ENCODE results near the gene ATG9B. TPM values are rescaled to one million over a fixed set of nuclear protein-coding genes. Genes with fewer than 3 reads are reported as not detected.
A peak's percentile ranks its signal among the peaks of the same experiment; 100 is the strongest.

The ATG9B gene
- polyA plus RNA-seq, 10 donors: 0.45 to 2.0 (median 1.1) TPM

DNA sequence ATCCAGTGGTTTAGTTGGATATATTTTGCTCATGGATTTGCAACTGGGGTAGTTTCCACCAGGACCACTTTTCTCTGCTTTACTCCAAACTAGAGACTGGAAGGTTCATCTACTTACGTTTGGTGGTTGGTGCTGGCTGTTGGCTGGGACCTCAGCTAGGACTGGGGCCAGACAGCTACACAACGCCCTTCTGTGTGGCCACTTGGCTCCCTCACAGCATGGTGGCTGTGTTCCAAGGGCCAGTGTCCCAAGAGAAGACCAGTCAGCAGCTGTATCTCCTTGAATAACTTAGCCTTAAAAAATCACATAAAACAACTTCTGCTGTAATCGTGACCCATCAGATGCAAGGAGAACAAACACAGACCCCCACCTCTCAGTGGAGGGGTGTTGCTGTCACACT, 41.9 kb downstream of the ATG9B start:
- no peak for DNase-seq

- no peak for DNase-seq
These were observed 42.6 kb downstream of the ATG9B start for GRCh38 chr7:150981644-150982043.

GRCh38 chr7:150980663-150981062, 43.6 kb downstream of the ATG9B start:
- DNase-seq: peak in 1 of 3 donors; percentile 56

GRCh38 chr7:150979713-150980390, 44.4 kb downstream of the ATG9B start:
- DNase-seq: no peak

- DNase-seq: peak in 2 of 3 donors; percentile 68 to 85
These were observed 46.0 kb downstream of the ATG9B start, which contains the start of gene KCNH2 for GRCh38 chr7:150978126-150978789. TSS of gene KCNH2 (minus strand) at chr7:150978321. CDS start at chr7:150977913, 408 bp downstream.

DNA sequence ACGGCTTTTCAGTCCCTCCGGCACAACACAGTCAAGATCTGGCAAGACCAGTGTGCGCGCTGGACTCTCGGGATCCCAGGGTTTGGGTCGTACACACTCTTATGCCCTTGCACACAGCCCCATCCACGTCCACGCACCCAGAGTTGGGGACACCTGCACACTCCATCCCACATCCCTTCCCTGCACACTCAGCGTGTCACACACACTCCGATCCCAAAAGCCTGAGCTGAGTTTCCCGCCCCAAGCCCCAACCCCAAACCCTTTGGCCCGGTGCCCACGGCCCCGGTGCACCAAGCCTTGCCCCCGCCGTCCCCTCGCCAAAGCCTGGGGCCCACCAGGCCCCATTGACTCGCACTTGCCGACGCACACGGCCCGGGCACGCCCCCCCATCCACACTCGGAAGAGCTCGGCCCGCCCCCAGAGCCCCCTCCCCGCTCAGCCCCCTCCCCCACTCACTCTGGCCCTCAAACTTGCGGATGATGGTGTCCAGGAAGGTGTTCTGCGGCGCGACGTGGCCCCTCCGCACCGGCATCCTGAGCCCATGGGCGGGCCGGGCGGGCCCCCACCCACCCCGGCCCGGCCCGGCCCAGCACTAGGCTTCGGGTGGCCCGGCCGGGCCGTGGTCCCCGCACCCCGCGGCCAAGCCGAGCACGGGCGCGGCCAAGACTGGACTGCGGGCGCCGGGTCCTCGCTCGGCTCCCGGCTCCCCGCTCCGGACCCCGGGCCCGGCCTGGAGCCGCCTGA, 46.7 kb downstream of the ATG9B start:
- DNase-seq: no peak

DNA sequence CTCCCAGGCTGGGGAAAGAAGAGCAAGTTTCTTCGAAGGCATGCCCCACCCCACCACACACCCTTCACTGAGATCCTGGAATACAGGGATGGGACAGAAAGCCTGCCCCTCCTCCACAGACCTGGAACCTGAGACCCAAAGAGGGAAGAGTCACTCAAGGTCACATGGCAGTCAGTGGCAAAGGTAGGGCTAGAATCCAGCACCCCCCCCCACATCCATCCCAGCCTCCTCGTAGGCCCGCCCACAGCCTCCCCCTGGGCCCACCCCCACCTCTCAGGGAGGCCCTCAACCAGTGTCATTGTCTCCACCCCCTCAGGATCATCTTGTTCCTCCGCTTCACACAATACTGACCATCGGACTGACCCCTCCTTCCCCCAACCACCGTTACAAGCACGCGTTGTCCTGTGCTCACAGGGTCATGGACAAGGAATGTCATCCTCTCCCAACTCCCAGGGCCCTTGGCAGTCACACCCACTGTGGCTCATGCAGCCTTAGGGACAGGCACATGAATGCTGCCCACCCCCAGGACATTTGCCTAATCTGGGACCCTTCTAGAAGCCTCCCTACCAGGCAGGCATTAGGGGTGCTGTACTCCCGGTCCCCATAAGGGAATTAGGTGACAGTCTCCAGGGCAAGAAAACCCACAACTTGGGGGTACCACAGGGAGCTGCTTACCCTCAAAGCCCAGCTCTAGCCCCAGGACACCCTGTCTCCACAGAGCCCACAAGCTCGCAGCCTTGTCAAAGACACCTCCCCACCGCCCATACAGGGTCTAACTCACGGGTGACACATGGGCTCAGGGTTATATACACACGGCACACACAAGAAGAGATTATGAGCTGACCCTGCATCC, 47.5 kb downstream of the ATG9B start:
- DNase-seq: no peak

GRCh38 chr7:150975536-150976319, 48.6 kb downstream of the ATG9B start:
- DNase-seq: no peak

DNA sequence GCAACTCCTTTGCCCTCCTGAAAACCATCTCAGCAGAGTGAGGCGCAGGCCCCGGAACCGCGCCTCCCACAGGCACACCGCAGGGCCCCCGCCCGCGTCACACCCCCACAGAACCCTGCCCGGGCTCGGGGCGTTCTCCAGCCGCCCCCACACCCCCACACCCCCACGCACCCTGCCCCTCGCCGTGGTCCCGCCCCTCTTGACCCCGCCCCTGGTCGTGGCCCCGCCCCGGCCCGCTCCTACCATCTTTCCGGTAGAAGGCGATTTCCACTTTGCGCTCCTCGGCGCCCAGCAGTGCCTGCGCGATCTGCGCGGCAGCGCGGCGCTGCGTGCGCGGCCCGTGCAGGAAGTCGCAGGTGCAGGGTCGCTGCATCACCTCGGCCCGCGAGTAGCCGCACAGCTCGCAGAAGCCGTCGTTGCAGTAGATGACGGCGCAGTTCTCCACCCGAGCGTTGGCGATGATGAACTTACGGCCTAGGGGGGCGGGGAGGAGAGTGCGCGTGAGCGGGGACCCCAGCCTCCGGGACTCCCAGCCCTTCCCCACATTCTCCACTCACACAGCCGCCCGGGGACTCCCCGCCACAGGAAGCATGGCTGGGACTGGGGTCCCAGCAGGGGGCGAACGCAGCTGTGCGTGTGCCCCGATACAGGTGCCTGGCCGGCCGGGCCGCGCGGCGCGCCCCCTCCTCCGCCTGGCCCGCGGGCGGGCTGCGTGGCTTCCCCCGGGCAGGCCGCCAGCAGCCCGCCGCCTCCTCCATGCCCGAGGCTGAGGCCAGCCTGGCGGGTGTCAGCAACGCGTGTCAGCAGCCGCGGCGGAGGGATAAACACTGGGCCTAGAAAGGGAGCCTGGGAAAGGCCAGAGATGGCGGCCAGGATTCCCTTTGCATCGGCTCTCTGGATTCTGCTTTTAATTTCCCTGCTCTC, 49.6 kb downstream of the ATG9B start:
- peak in 1 of 3 donors; percentile 52 for DNase-seq

DNA sequence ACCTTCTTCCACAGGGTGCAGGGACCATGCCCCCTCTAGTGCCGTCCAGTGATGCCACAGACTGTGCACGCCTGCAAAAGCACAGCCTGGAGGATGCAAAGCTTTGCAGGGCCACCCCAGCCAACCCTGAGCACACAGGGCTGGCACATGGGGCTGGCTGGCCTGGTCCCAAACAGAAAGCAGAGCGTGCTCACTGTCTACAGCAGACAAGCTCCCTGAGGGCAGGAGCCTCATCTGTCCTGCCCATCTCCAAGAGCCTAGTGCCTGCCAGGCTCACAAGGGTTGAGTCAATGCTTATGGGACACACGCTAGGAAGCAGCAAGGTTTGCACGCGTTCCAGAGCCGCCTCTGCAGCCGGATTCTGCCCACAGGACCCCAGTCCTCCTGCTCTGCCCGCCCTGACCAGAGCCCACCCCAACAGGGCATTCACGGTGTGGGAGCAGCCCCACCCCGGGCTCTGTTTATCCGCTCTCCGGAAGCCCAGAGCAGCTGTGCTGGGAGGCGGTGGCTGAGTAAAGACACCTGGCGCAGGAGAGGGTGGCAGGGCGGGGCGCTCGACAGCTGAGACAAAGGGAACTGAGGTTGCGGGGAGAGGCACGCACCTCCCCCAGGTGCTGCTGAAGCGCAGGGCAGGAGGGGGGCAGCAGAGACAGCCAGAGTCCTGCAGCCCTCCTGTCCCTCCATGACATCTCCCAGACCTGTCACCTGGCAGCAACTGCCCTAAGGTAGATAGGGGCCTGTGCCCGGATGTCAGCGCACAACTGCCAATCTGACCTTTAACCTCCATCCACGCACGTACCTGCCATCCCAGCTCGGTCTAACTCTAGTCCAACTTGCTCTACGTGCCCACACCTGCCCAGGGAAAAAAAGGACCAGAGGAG, 50.5 kb downstream of the ATG9B start:
- DNase-seq: no peak

GRCh38 chr7:150972741-150973140, 51.6 kb downstream of the ATG9B start:
- DNase-seq: no peak

DNA sequence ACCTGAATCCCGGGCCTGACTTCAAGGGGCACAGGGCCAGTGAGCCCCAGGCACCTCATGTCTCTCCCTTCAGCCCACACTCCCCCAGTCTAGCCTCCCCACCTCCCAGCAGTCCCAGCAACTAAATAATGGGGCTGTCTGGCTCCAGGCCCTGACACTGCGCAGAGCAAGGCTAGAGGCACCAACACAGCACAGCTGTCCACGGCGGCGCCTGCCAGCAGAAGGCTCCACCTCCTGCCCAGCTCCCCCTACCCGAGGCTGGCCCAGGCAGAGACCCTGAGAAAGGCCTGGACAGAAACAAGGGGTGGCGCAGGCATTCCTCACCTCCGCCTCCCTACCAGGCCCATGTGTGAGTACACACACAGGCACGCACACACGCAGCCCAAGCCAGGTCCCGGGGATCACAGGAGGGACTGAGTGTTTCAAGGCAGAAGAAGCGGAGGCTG, 52.2 kb downstream of the ATG9B start:
- peak in 1 of 3 donors; percentile 82 for DNase-seq

- DNase-seq: peak in 1 of 3 donors; percentile 87
These were observed 52.9 kb downstream of the ATG9B start for GRCh38 chr7:150971242-150972022.

DNA sequence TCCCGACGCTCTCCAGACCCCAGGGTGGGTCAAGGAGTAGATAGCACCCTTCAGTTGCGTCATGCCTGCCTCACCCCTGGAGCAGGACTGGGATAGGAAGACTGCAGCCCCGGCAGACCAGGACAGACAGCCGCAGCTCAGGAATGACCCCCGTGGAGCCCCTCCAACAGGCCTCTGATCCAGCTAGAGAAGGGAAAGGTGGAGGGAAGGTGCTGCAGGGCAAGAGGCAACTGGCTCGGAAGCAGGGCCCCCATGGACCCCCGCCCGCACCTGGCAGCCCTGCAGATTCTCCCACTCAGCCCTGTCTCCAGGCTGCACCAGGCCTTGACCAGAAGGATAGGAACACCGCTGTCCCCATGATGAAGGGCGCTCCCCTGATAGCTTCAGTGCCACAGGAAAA, 53.9 kb downstream of the ATG9B start:
- no peak for DNase-seq

DNA sequence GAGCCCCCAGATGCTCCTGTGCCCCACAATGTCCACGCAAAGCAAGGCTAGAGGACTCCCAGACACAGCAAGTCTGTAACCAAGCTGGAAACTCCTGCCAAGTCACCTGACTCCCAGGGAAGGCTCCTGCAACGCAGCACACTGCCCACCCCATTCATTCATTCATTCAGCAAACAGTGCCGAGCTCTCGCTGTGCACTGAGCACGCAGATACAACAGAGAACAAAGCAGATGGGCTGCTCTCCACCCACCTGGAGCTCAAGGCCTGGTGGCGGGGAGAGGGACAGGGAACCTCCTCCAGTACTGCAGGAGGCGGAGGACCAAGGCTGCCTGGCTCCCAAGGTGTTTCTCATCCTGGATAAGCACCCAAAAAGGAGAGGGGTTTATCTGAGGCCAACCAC, 54.8 kb downstream of the ATG9B start:
- DNase-seq: no peak

GRCh38 chr7:150968734-150969372, 55.4 kb downstream of the ATG9B start:
- DNase-seq: no peak

DNA sequence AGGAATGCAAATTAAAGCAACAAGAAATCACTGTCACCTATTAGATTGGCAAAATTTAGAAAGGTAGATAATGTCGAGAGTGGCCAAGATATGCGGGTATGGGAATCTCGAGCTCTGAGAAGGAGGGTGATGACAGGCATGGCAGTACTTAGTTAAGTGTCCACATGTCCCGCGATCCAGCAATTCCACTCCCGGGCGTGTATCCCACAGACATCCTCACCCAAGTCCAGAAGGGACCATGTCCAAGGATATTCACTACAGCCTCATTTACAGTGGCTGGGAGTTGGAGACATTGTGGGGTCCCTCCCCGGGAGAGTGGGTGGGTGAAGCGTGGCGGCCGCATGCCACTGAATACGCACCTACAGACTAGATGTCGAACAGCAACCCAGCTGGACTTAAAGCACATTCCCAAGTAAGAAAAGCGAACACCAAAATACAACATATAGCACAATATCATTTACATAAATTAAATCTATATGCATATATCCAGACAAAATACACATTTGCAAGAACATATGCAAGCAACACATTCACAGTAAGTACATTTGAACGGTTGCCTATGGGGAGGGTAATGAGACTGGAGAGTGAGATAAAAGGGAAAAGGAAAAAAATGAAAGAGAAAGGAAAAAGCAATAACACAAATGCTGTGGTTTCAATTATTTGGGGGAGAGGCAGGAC, 56.1 kb downstream of the ATG9B start:
- DNase-seq: no peak
